NCI-H1048 (cell line): Measurements from ENCODE around the gene SEMA3B.
"Not testable (repeated sequence)": the region's sequence is repeated elsewhere in the genome, so short reads cannot be mapped to it uniquely, and the experiment has no call there.

Source experiments
- DNase-seq: peaks from one replicate; lab custom pipeline; 2025; lab: John Stamatoyannopoulos, UW

SEMA3B gene

GRCh38 chr3:50268703-50269451, at the start of gene SEMA3B:
Gene SEMA3B (plus strand): TSS chr3:50269147. CDS start chr3:50269241, 94 bp downstream.
- no peak for DNase-seq

GRCh38 chr3:50219285-50219684, 49.7 kb upstream of the SEMA3B start:
- no peak for DNase-seq

- no peak for DNase-seq
Observed at GRCh38 chr3:50220109-50220508, 48.8 kb upstream of the SEMA3B start.

- DNase-seq = no peak
Observed at GRCh38 chr3:50221051-50221410, 47.9 kb upstream of the SEMA3B start.

GRCh38 chr3:50221411-50222168, 47.4 kb upstream of the SEMA3B start:
- DNase-seq = no peak

GRCh38 chr3:50222169-50222528, 46.8 kb upstream of the SEMA3B start:
- no peak for DNase-seq

GRCh38 chr3:50224639-50225038, 44.3 kb upstream of the SEMA3B start:
- DNase-seq = no peak

- no peak for DNase-seq
Observed at GRCh38 chr3:50226888-50227389, 42.0 kb upstream of the SEMA3B start.

- peak; percentile 97 for DNase-seq
Observed at GRCh38 chr3:50227390-50228183, 41.4 kb upstream of the SEMA3B start.

- not testable (repeated sequence) for DNase-seq
Observed at GRCh38 chr3:50228184-50228763, 40.7 kb upstream of the SEMA3B start.

- DNase-seq = no peak
Observed at GRCh38 chr3:50229490-50229889, 39.5 kb upstream of the SEMA3B start.

GRCh38 chr3:50230104-50230793, 38.7 kb upstream of the SEMA3B start:
- DNase-seq = no peak

GRCh38 chr3:50230794-50231125, 38.2 kb upstream of the SEMA3B start:
- no peak for DNase-seq

GRCh38 chr3:50231581-50231980, 37.4 kb upstream of the SEMA3B start:
- DNase-seq = no peak

- no peak for DNase-seq
Observed at GRCh38 chr3:50232303-50232702, 36.6 kb upstream of the SEMA3B start.

- no peak for DNase-seq
Observed at GRCh38 chr3:50233176-50233575, 35.8 kb upstream of the SEMA3B start.

GRCh38 chr3:50235716-50236483, 33.0 kb upstream of the SEMA3B start, which contains the start of gene GNAI2:
Gene GNAI2 (plus strand): TSS chr3:50236204. CDS start chr3:50236336, 132 bp downstream.
- DNase-seq = peak; percentile 98

GRCh38 chr3:50236484-50237132, 32.3 kb upstream of the SEMA3B start:
- DNase-seq = no peak

GRCh38 chr3:50237133-50237651, 31.8 kb upstream of the SEMA3B start:
- DNase-seq = no peak
